Left ventricle myocardium superior (tissue), 1 donor: ENCODE data around the gene CBLC. TPM values are rescaled to one million over a fixed set of nuclear protein-coding genes. Genes with fewer than 3 reads are reported as not detected.

Source experiments
- ATAC-seq: fragments of 200-7000 bp; cut with Tn5 transposase; one replicate; pipeline ENCODE4 v1.9.1; 2020; ENCODE audit warnings: mild to moderate bottlenecking, moderate library complexity
- DNase-seq: peaks from one replicate; pipeline ENCODE4 v3.0.0-alpha.2; 2020
- intact Hi-C: fragments of 100-400 bp; cut with micrococcal nuclease; formaldehyde crosslinking; loops from one replicate; pipeline ENCODE4 v1.11.0; 2022
- total RNA-seq: library from RNA; stranded (reverse); fragmentation: NEBNext Ultra II Directional; extraction: Animal tissue kit (Norgen Biotek cat#: 25700); gene quantifications from one replicate; pipeline ENCODE4 v1.2.1, GENCODE V29; 2021
- donor health status: DM: no; HTN: yes; CAD: no; lungs with severe emphysema.

Gene CBLC
- total RNA-seq, 1 donor from 2014 or later: not detected

GRCh38 chr19:44745887-44746600 lies 31.6 kb upstream of the CBLC start:
- DNase-seq: no peak
- no peak for ATAC-seq
- intact Hi-C loops: no loop called here

- DNase-seq (no peak), ATAC-seq (no peak)
- intact Hi-C loops: no loop called here
Measured at GRCh38 chr19:44746616-44746945, 31.1 kb upstream of the CBLC start.

DNA sequence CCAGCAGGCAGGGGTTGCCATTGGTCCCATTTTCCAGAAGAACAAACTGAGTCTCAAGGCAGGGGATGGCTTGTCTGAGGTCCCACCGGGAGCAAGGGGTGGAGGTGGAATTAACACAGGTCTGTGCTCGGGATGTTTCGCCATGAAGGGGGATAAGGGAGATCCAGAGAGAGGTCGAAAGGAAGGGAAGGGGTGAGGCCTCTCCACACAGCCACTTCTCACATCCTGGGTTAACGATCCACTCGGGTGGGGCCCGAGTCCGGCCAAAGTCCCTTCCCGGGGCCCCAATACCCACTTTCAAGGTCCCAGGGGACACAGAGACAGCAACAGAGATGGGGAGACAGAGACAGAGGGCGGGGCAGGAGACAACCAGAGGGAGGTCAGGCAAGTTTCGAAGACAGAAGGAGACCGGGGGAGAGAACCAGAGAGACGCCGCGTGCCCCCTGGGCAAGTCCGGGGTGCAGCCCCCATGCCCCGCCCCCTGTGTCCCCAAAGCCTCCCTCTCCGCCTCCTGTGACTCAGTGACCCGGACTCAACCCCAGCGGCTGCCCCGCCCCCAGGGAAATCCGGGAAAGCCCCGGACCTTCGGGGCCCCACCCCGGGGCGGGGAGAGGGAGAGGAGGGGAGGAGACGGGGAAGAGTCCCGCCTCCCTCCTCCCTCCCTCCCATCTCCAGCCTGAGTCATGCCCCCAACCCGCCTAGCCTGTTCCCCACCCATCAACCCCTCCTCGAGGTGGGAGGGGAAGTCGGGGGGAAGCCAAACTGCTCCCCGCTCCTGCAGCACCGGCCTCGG lies 30.5 kb upstream of the CBLC start:
- ATAC-seq: peak; percentile 92
- intact Hi-C loops: no loop called here

GRCh38 chr19:44747739-44748425 lies 29.8 kb upstream of the CBLC start:
- ATAC-seq (peak; percentile 38), DNase-seq (peak; percentile 80)
- intact Hi-C loops: no loop called here

More for the DNA sequence above, 30.5 kb upstream of the CBLC start:
- DNase-seq: peak; percentile 95

GRCh38 chr19:44748426-44749254 lies 29.1 kb upstream of the CBLC start, which contains the start of gene BCL3:
Gene BCL3 (plus strand): TSS chr19:44748708. CDS start chr19:44748791, 83 bp downstream.
- ATAC-seq (peak; percentile 60), DNase-seq (peak; percentile 88)
- intact Hi-C loops: no loop called here

DNA sequence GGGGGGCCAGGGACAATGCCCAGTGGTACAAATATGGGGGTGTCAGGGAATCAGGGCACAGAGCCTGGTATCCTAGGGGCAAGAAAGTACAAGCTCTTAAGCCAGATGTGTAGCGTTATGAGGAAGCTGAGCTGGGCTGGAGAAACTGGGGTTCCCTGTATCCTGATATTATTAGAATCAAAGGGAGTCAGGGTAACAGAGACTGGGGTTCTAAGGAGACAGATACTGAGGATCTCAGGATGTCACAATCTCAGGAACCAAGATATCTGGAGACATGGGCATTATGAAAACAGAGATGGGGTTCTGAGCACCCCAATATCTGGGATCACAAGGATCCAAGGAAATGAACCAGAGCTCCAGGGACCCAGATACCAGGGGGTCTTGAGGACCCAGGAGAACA lies 28.4 kb upstream of the CBLC start:
- DNase-seq (no peak), ATAC-seq (no peak)
- intact Hi-C loops: no loop called here

GRCh38 chr19:44749994-44750393 lies 27.7 kb upstream of the CBLC start:
- DNase-seq: no peak
- no peak for ATAC-seq
- intact Hi-C loops: no loop called here

- intact Hi-C loops: no loop called here
- no peak for ATAC-seq
- no peak for DNase-seq
Measured at GRCh38 chr19:44752123-44752815, 25.4 kb upstream of the CBLC start.

- peak; percentile 91 for DNase-seq
- intact Hi-C loops: no loop called here
- peak; percentile 52 for ATAC-seq
Measured at GRCh38 chr19:44752816-44753625, 24.7 kb upstream of the CBLC start.

- ATAC-seq (no peak), DNase-seq (no peak)
- intact Hi-C loops: no loop called here
Measured at GRCh38 chr19:44753626-44753931, 24.1 kb upstream of the CBLC start.

- ATAC-seq (peak; percentile 70), DNase-seq (peak; percentile 97)
- intact Hi-C loops: no loop called here
Measured at GRCh38 chr19:44753932-44754749, 23.5 kb upstream of the CBLC start.

DNA sequence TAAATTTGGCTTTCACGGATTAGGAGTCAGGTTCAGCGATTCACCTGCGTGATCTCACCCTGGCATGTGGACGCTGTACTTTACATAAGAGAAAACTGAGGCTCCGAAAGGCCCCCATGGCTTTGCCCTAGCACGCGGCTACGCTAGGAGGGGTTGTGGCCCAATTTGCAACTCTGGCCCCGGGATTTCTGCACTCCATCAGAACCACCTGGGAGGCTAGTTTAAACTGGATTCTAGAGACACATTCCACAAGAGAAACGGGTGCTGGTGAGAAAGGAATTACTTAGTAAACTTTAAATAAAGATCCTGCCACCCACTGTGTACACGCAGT lies 23.0 kb upstream of the CBLC start:
- intact Hi-C loops: no loop called here
- ATAC-seq (no peak), DNase-seq (no peak)

DNA sequence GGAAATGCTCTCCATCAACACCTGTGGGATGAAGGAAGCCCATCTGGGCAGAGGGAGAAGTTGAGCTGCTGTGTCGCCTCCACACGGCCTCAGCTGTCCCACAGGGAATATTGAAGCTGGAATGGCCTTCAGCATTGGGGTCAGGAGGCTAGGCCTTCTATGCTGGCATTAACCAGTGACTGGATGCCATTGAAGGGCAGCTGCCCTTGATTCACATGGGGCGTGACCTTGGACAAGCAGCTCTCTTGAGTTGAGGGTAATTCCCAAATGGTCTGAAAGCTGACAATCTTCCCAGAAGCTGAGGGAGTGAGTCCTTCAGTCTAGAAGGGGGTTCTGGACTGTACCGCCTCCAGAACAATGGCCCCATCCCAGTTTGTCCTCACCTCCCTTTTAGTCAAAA lies 22.5 kb upstream of the CBLC start:
- intact Hi-C loops: no loop called here
- no peak for DNase-seq
- no peak for ATAC-seq

- DNase-seq: no peak
- ATAC-seq: no peak
- intact Hi-C loops: no loop called here
Measured at GRCh38 chr19:44756089-44756562, 21.6 kb upstream of the CBLC start.

DNA sequence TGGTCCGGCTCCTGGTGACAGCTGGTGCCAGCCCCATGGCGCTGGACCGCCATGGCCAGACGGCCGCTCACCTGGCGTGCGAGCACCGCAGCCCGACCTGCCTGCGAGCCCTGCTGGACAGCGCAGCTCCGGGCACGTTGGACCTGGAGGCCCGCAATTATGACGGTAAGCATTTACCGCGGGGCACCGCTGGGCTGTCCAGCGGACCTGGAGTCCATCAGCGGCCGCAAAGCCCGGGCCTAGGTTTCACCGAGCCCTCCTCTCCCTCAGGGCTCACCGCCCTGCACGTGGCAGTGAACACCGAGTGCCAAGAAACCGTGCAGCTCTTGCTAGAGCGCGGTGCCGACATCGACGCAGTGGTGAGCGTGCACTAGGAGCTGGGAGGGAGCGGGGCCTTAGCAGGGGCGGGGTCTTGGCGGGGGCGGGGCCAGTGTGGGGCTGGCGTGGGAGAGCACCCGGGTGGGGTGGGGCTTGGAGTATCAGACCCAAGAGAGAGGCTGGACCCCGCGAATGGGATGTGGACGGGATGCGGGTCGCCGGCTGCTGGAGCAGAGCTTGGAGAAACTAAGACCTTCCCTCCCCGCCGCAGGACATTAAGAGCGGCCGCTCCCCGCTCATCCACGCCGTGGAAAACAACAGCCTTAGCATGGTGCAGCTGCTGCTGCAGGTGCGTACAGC lies 20.5 kb upstream of the CBLC start:
- peak; percentile 66 for ATAC-seq
- intact Hi-C loops: no loop called here
- peak; percentile 83 for DNase-seq

GRCh38 chr19:44757735-44758505 lies 19.8 kb upstream of the CBLC start:
- peak; percentile 68 for ATAC-seq
- peak; percentile 92 for DNase-seq
- intact Hi-C loops: no loop called here
